Activated CD4-positive, alpha-beta T cell treated with anti-CD3 and anti-CD28 coated beads for 48 hours (primary cell): ENCODE measurements around the gene POLA1.
"Not testable (repeated sequence)": the region's sequence is repeated elsewhere in the genome, so short reads cannot be mapped to it uniquely, and the experiment has no call there.

ENCODE experiments used
- DNase-seq: peaks from one replicate; pipeline ENCODE4 v3.0.0-alpha.2; 2020

Gene POLA1

GRCh38 chrX:24799565-24799964 is 105.8 kb downstream of the POLA1 start:
- no peak for DNase-seq

- no peak for DNase-seq
Measured at GRCh38 chrX:24805201-24805600, 111.5 kb downstream of the POLA1 start.

- DNase-seq, result not testable (repeated sequence)
Measured at GRCh38 chrX:24819807-24820206, 126.1 kb downstream of the POLA1 start.

- no peak for DNase-seq
Measured at GRCh38 chrX:24828147-24828546, 134.4 kb downstream of the POLA1 start.

GRCh38 chrX:24828600-24828999 is 134.9 kb downstream of the POLA1 start:
- DNase-seq, result no peak

GRCh38 chrX:24833695-24834094 is 140.0 kb downstream of the POLA1 start:
- DNase-seq, result no peak

GRCh38 chrX:24837966-24838365 is 144.2 kb downstream of the POLA1 start:
- no peak for DNase-seq

- DNase-seq, result no peak
Measured at GRCh38 chrX:24838629-24839028, 144.9 kb downstream of the POLA1 start.

GRCh38 chrX:24839331-24839730 is 145.6 kb downstream of the POLA1 start:
- DNase-seq, result no peak

GRCh38 chrX:24842486-24842885 is 148.8 kb downstream of the POLA1 start:
- no peak for DNase-seq

- DNase-seq, result no peak
Measured at GRCh38 chrX:24846550-24847150, 152.9 kb downstream of the POLA1 start.

GRCh38 chrX:24851289-24851688 is 157.6 kb downstream of the POLA1 start:
- DNase-seq, result no peak

- no peak for DNase-seq
Measured at GRCh38 chrX:24851780-24852179, 158.1 kb downstream of the POLA1 start.

- no peak for DNase-seq
Measured at GRCh38 chrX:24858004-24858746, 164.5 kb downstream of the POLA1 start.

- DNase-seq, result no peak
Measured at GRCh38 chrX:24859211-24859841, 165.6 kb downstream of the POLA1 start.

- no peak for DNase-seq
Measured at GRCh38 chrX:24860140-24860539, 166.4 kb downstream of the POLA1 start.

- no peak for DNase-seq
Measured at GRCh38 chrX:24862343-24862742, 168.6 kb downstream of the POLA1 start.

GRCh38 chrX:24863779-24864178 is 170.1 kb downstream of the POLA1 start:
- DNase-seq, result not testable (repeated sequence)

GRCh38 chrX:24870143-24870542 is 176.4 kb downstream of the POLA1 start:
- no peak for DNase-seq

- no peak for DNase-seq
Measured at GRCh38 chrX:24874604-24875247, 181.0 kb downstream of the POLA1 start.

- DNase-seq, result no peak
Measured at GRCh38 chrX:24876530-24877287, 183.0 kb downstream of the POLA1 start.

GRCh38 chrX:24877288-24877664 is 183.6 kb downstream of the POLA1 start:
- no peak for DNase-seq
